Measurements from ENCODE around the gene DAGLA. TPM values are rescaled to one million over a fixed set of nuclear protein-coding genes. Genes with fewer than 3 reads are reported as not detected.

DAGLA gene
- total and polyA plus RNA-seq, 2 of the 13 experiments (the other 11 are each of a cell fraction or from before 2014, with no cell fraction given): 2.6 to 3.9 TPM

- Histone ChIP-seq H3K4me1 (ENCODE audit: insufficient read depth, low read length) (peaks cover 91% of the 10 kb centered on the region), H3K27ac (ENCODE audit: extremely low read length, insufficient read depth, low read length) (peak overlapping the region; percentile 56), H3K79me2 (ENCODE audit: insufficient read depth, low read length) (peaks cover 51% of the 10 kb centered on the region), H2AFZ (ENCODE audit: low read length) (no peak overlapping the region), H3K36me3 (replicated peaks in 1 of 2; ENCODE audit: control insufficient read depth in 1 of 2, insufficient read depth in 2 of 2, low read length in 2 of 2) (no peaks in the 10 kb centered on the region), H3K4me3 (replicated peaks in 1 of 3; ENCODE audit: insufficient read depth in 1 of 3, low read depth in 2 of 3, low read length in 3 of 3) (peak overlapping the region; percentile 69 to 87 (median 74)), H3K9me3 (ENCODE audit: low read length) (no peaks in the 10 kb centered on the region), H3K27me3 (ENCODE audit: control insufficient read depth in 1 of 2, insufficient read depth in 2 of 2, low read length in 2 of 2) (no peaks in the 10 kb centered on the region), H4K20me1 (ENCODE audit: insufficient read depth, low read length) (no peaks in the 10 kb centered on the region), H3K9ac (ENCODE audit: insufficient read depth, low read depth, low read length) (peak overlapping the region; percentile 89), H3K4me2 (ENCODE audit: low read depth, low read length) (peak overlapping the region; percentile 93)
- ATAC-seq (no peak), FAIRE-seq (no peak), DNase-seq (ENCODE audit: low spot score) (no peak)
- WGBS (ENCODE audit: low lambda C conversion rate): 4% methylated on average over 12 of the region's 17 CpGs
- in situ Hi-C loops (cut with HindIII; ENCODE audit: extremely low pct_ligation_motif_present, low pct_unique_long_range_greater_than_20kb) (no loop called here), intact Hi-C loops (cut with micrococcal nuclease; ENCODE audit: unreplicated experiment) (no loop called here)
- POLR2A ChIA-PET: interaction anchor here (1.6 kb wide), 1 partner anchor 17 kb away, joined by 8 read pairs; no protein-coding TSS in a partner anchor
- BruUV-seq (replicated peaks): TSS peak; percentile 45
- CTCF ChIA-PET (ENCODE audit: low intra/inter-chr PET ratio, low total read pairs): interaction anchor here (3.5 to 5.4 kb wide), 3 partner anchors 16 to 35 kb away, joined by 18 to 51 read pairs (median 47); no protein-coding TSS in a partner anchor
- TF ChIP-seq ZMAT5 (CRISPR knock-in tag; IDR thresholded peaks at IDR 0.05; ENCODE audit: borderline replicate concordance, low read depth): no peak
- no peak for TF ChIP-seq CBX1 (IDR thresholded peaks at IDR 0.05; ENCODE audit: low read depth)
- no peak for TF ChIP-seq ZNF510 (CRISPR knock-in tag; IDR thresholded peaks at IDR 0.05; ENCODE audit: low read depth)
- TF ChIP-seq ZNF607 (CRISPR knock-in tag; IDR thresholded peaks at IDR 0.05; ENCODE audit: borderline replicate concordance): 0 out of 2 replicates have a peak, but pooled peaks have one; percentile 43
- peak in 1 of 2 experiments; percentile 6; a peak in 1 of 4 replicates for TF ChIP-seq HMGXB4 (CRISPR knock-in tag; IDR thresholded peaks at IDR 0.05; ENCODE audit: borderline replicate concordance in 1 of 2, low read depth in 1 of 2)
- TF ChIP-seq RARG (CRISPR knock-in tag; IDR thresholded peaks at IDR 0.05; ENCODE audit: low read depth): no peak
- no peak for TF ChIP-seq ZBTB3 (CRISPR knock-in tag; IDR thresholded peaks at IDR 0.05; ENCODE audit: borderline replicate concordance, low read depth)
- TF ChIP-seq ZSCAN31 (CRISPR knock-in tag; IDR thresholded peaks at IDR 0.05; ENCODE audit: low read depth): 0 out of 2 replicates have a peak, but pooled peaks have one; percentile 1
- no peak for TF ChIP-seq ZNF282 (IDR thresholded peaks at IDR 0.05; ENCODE audit: partially characterized antibody)
- no peak for TF ChIP-seq E2F2 (CRISPR knock-in tag; IDR thresholded peaks at IDR 0.05; ENCODE audit: borderline replicate concordance)
- TF ChIP-seq ATF6 (CRISPR knock-in tag; conservative IDR thresholded peaks at IDR 0.05): no peak
- no peak for TF ChIP-seq ZEB1 (IDR thresholded peaks at IDR 0.05; ENCODE audit: insufficient replicate concordance, low read depth)
- TF ChIP-seq ZNF687 (CRISPR knock-in tag; IDR thresholded peaks at IDR 0.05): peak; percentile 59
These were observed 72.8 kb downstream of the DAGLA start for GRCh38 chr11:61752925-61753521.
